ENCODE results near the gene TACR1. TPM values are rescaled to one million over a fixed set of nuclear protein-coding genes. Genes with fewer than 3 reads are reported as not detected.
"Not testable (repeated sequence)": the region's sequence is repeated elsewhere in the genome, so short reads cannot be mapped to it uniquely, and the experiment has no call there.

TACR1 gene
- polyA plus RNA-seq, 1 of the 3 experiments (the other 2 are of a cell fraction): under 0.01 TPM

DNA sequence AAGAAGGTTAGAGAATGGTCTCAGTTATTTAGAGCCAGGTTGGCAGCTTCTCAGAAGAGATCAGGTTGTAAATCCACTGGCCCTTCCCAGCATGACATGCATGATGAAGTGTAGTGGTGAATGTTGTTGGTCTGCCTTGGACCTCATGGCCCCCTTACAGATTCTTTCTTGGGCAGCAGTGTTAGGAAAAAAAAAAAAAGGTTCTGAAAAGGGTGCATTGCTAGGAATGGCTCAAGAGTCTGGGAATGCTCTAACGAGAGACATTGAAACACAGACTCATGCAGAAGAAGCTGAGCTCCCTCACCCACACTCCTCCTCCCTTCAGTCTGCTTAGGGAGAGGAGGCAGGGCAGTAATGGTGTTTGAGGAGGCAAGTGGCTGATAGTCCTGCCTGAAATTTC lies 135.4 kb downstream of the TACR1 start:
- H3K4me1 ChIP-seq (ENCODE audit: control insufficient read depth in 1 of 2, insufficient read depth in 2 of 2, low read depth in 1 of 2, low read length in 1 of 2): no peaks in the 10 kb centered on the region
- POLR2A ChIA-PET: no interaction called here

GRCh38 chr2:75058427-75058826 lies 140.9 kb downstream of the TACR1 start:
- Histone ChIP-seq H3K9ac (no peak overlapping the region), H3K4me1 (ENCODE audit: control insufficient read depth in 1 of 2, insufficient read depth in 2 of 2, low read depth in 1 of 2, low read length in 1 of 2) (no peaks in the 10 kb centered on the region), H3K27me3 (ENCODE audit: insufficient read depth) (no peaks in the 10 kb centered on the region; the same call in 1 of the 2 replicates), H3K4me3 (ENCODE audit: low read depth in 2 of 2, low read length in 1 of 2) (no peak overlapping the region), H3K4me2 (no peak overlapping the region), H3K9me2 (no peaks in the 10 kb centered on the region), H4K20me1 (ENCODE audit: insufficient read depth) (no peaks in the 10 kb centered on the region), H3K27ac (ENCODE audit: low read depth in 2 of 2, low read length in 1 of 2) (no peak overlapping the region), H3K79me2 (ENCODE audit: insufficient read depth) (no peaks in the 10 kb centered on the region), H3K9me3 (no peaks in the 10 kb centered on the region), H3K36me3 (replicated peaks in 1 of 2; ENCODE audit: control insufficient read depth in 1 of 2, insufficient read depth in 2 of 2, low read length in 1 of 2) (no peaks in the 10 kb centered on the region), H2AFZ (ENCODE audit: low read depth) (no peak overlapping the region), H3F3A (replicated peaks; ENCODE audit: insufficient read depth) (no peaks in the 10 kb centered on the region)
- TF ChIP-seq USF2 (IDR thresholded peaks at IDR 0.05; ENCODE audit: borderline replicate concordance, low read depth, low read length) (no peak), TEAD4 (IDR thresholded peaks at IDR 0.05; ENCODE audit: borderline replicate concordance, insufficient read depth) (no peak), CTCF (IDR thresholded peaks at IDR 0.05) (no peak)
- TF ChIP-seq, protein P1, sequence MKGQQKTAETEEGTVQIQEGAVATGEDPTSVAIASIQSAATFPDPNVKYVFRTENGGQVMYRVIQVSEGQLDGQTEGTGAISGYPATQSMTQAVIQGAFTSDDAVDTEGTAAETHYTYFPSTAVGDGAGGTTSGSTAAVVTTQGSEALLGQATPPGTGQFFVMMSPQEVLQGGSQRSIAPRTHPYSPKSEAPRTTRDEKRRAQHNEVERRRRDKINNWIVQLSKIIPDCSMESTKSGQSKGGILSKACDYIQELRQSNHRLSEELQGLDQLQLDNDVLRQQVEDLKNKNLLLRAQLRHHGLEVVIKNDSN (IDR thresholded peaks at IDR 0.05; ENCODE audit: borderline replicate concordance, low read depth): no peak
- ChIA-PET POLR2A (no interaction called here), CTCF (interaction anchor here (1.0 to 1.5 kb wide), 3 partner anchors 97 to 346 kb away, joined by 3 to 4 read pairs (median 4); no protein-coding TSS in a partner anchor)
- WGBS (ENCODE audit: low lambda C conversion rate): 90% methylated on average over 1 of the region's 1 CpG
- DNase-seq: no peak

More for the DNA sequence above, 135.4 kb downstream of the TACR1 start:
- H3K4me3 ChIP-seq (ENCODE audit: low read depth in 2 of 2, low read length in 1 of 2): no peak overlapping the region
- H3K27me3 ChIP-seq (ENCODE audit: insufficient read depth): no peaks in the 10 kb centered on the region; the same call in 1 of the 2 replicates
- H2AFZ ChIP-seq (ENCODE audit: low read depth): no peak overlapping the region
- no peaks in the 10 kb centered on the region for H3K9me3 ChIP-seq
- H3K9ac ChIP-seq: no peak overlapping the region
- H3F3A ChIP-seq (replicated peaks; ENCODE audit: insufficient read depth): no peaks in the 10 kb centered on the region
- CTCF ChIA-PET: interaction anchor here (0.7 to 2.8 kb wide), 29 partner anchors 9 to 544 kb away, joined by 3 to 33 read pairs (median 4); partner anchors contain the start of gene TACR1
- H3K4me2 ChIP-seq: no peak overlapping the region
- H3K27ac ChIP-seq (ENCODE audit: low read depth in 2 of 2, low read length in 1 of 2): no peak overlapping the region
- H3K9me2 ChIP-seq: no peaks in the 10 kb centered on the region
- H4K20me1 ChIP-seq (ENCODE audit: insufficient read depth): no peaks in the 10 kb centered on the region
- WGBS (ENCODE audit: low lambda C conversion rate): 77% methylated on average over 1 of the region's 1 CpG
- DNase-seq: no peak
- H3K79me2 ChIP-seq (ENCODE audit: insufficient read depth): no peaks in the 10 kb centered on the region
- H3K36me3 ChIP-seq (replicated peaks in 1 of 2; ENCODE audit: control insufficient read depth in 1 of 2, insufficient read depth in 2 of 2, low read length in 1 of 2): no peaks in the 10 kb centered on the region
- no peak for TF ChIP-seq USF2 (IDR thresholded peaks at IDR 0.05; ENCODE audit: borderline replicate concordance, low read depth, low read length)
- no peak for TF ChIP-seq TEAD4 (IDR thresholded peaks at IDR 0.05; ENCODE audit: borderline replicate concordance, insufficient read depth)
- no peak for TF ChIP-seq PBX3 (IDR thresholded peaks at IDR 0.05)
- TF ChIP-seq RXRA (IDR thresholded peaks at IDR 0.05; ENCODE audit: borderline replicate concordance, low read depth): no peak
- no peak for TF ChIP-seq RAD21 (IDR thresholded peaks at IDR 0.05; ENCODE audit: low read length)
- TF ChIP-seq, protein P2, sequence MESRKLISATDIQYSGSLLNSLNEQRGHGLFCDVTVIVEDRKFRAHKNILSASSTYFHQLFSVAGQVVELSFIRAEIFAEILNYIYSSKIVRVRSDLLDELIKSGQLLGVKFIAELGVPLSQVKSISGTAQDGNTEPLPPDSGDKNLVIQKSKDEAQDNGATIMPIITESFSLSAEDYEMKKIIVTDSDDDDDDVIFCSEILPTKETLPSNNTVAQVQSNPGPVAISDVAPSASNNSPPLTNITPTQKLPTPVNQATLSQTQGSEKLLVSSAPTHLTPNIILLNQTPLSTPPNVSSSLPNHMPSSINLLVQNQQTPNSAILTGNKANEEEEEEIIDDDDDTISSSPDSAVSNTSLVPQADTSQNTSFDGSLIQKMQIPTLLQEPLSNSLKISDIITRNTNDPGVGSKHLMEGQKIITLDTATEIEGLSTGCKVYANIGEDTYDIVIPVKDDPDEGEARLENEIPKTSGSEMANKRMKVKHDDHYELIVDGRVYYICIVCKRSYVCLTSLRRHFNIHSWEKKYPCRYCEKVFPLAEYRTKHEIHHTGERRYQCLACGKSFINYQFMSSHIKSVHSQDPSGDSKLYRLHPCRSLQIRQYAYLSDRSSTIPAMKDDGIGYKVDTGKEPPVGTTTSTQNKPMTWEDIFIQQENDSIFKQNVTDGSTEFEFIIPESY (IDR thresholded peaks at IDR 0.05; ENCODE audit: borderline replicate concordance, low read depth): no peak

- H3K9me2 ChIP-seq; H3K9ac ChIP-seq; H3K4me3 ChIP-seq (ENCODE audit: low read depth in 2 of 2, low read length in 1 of 2); H3K9me3 ChIP-seq; DNase-seq; H3K4me1 ChIP-seq (ENCODE audit: control insufficient read depth in 1 of 2, insufficient read depth in 2 of 2, low read depth in 1 of 2, low read length in 1 of 2); H3K27me3 ChIP-seq (ENCODE audit: insufficient read depth); H3K4me2 ChIP-seq; H3F3A ChIP-seq (replicated peaks; ENCODE audit: insufficient read depth); H3K79me2 ChIP-seq (ENCODE audit: insufficient read depth); POLR2A ChIA-PET; H3K36me3 ChIP-seq (replicated peaks in 1 of 2; ENCODE audit: control insufficient read depth in 1 of 2, insufficient read depth in 2 of 2, low read length in 1 of 2); H4K20me1 ChIP-seq (ENCODE audit: insufficient read depth); H2AFZ ChIP-seq (ENCODE audit: low read depth); H3K27ac ChIP-seq (ENCODE audit: low read depth in 2 of 2, low read length in 1 of 2): not testable (repeated sequence)
- CTCF ChIA-PET: interaction anchor here (1.2 to 1.6 kb wide), 2 partner anchors 17 to 137 kb away, joined by 3 to 4 read pairs; no protein-coding TSS in a partner anchor
- 87% methylated on average over 5 of the region's 5 CpGs for WGBS (ENCODE audit: low lambda C conversion rate)
These were observed 142.2 kb downstream of the TACR1 start for GRCh38 chr2:75057150-75057549.
